ENCODE data around the gene ALKAL2. TPM values are rescaled to one million over a fixed set of nuclear protein-coding genes. Genes with fewer than 3 reads are reported as not detected.

Gene ALKAL2
- total and polyA plus RNA-seq, 2 of the 13 experiments (the other 11 are each of a cell fraction or from before 2014, with no cell fraction given): 0.22 to 1.7 TPM

DNA sequence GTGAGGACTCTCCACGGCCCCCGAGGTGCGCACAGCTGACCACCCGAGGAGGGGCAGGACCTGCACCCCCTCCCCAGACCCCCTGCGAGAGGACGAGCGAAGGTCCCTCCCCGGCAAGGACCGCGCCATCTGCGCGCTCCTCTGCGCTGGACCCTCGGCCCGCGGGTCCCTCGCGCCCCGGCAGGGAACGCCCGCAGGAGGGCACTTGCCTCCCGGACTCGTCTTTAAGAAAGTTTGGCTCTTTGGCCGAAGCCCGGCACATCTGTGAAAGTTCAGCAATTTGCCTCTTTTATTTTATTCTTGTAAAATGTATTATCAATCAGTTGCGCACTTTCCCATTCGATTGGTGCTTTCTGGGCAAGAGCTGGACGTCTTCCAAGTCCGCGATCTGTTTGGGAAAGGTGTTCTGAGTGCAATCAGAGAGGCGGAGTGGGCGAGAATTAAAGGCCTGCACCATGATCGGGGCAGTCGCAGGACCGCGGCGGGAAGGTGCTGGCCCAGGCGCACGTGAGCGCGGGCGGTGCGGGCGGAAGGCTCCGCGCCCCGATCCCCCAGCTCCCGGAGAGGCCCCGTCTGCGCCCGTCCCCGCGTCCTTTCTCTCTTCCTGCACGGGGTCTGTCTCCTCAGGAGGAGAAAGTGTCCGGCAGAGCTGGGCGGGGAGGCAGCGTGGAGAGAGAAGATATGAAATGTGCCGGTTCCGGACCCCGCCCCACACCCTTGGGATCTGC lies 1.6 kb upstream of the ALKAL2 start (continued):
- no peak for TF ChIP-seq ELF1 (CRISPR knock-in tag; IDR thresholded peaks at IDR 0.05)
- TF ChIP-seq ZKSCAN1 (IDR thresholded peaks at IDR 0.05; ENCODE audit: low read length): no peak
- TF ChIP-seq, protein P1, sequence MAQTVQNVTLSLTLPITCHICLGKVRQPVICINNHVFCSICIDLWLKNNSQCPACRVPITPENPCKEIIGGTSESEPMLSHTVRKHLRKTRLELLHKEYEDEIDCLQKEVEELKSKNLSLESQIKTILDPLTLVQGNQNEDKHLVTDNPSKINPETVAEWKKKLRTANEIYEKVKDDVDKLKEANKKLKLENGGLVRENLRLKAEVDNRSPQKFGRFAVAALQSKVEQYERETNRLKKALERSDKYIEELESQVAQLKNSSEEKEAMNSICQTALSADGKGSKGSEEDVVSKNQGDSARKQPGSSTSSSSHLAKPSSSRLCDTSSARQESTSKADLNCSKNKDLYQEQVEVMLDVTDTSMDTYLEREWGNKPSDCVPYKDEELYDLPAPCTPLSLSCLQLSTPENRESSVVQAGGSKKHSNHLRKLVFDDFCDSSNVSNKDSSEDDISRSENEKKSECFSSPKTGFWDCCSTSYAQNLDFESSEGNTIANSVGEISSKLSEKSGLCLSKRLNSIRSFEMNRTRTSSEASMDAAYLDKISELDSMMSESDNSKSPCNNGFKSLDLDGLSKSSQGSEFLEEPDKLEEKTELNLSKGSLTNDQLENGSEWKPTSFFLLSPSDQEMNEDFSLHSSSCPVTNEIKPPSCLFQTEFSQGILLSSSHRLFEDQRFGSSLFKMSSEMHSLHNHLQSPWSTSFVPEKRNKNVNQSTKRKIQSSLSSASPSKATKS (CRISPR knock-in tag; IDR thresholded peaks at IDR 0.05): no peak
- TF ChIP-seq, protein P2, sequence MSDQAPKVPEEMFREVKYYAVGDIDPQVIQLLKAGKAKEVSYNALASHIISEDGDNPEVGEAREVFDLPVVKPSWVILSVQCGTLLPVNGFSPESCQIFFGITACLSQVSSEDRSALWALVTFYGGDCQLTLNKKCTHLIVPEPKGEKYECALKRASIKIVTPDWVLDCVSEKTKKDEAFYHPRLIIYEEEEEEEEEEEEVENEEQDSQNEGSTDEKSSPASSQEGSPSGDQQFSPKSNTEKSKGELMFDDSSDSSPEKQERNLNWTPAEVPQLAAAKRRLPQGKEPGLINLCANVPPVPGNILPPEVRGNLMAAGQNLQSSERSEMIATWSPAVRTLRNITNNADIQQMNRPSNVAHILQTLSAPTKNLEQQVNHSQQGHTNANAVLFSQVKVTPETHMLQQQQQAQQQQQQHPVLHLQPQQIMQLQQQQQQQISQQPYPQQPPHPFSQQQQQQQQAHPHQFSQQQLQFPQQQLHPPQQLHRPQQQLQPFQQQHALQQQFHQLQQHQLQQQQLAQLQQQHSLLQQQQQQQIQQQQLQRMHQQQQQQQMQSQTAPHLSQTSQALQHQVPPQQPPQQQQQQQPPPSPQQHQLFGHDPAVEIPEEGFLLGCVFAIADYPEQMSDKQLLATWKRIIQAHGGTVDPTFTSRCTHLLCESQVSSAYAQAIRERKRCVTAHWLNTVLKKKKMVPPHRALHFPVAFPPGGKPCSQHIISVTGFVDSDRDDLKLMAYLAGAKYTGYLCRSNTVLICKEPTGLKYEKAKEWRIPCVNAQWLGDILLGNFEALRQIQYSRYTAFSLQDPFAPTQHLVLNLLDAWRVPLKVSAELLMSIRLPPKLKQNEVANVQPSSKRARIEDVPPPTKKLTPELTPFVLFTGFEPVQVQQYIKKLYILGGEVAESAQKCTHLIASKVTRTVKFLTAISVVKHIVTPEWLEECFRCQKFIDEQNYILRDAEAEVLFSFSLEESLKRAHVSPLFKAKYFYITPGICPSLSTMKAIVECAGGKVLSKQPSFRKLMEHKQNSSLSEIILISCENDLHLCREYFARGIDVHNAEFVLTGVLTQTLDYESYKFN (CRISPR knock-in tag; conservative IDR thresholded peaks at IDR 0.05): no peak
- TF ChIP-seq JUNB (CRISPR knock-in tag; IDR thresholded peaks at IDR 0.05; ENCODE audit: borderline replicate concordance): no peak
- no peak for TF ChIP-seq ZZZ3 (CRISPR knock-in tag; IDR thresholded peaks at IDR 0.05; ENCODE audit: borderline replicate concordance)
- TF ChIP-seq ZNF567 (CRISPR knock-in tag; IDR thresholded peaks at IDR 0.05; ENCODE audit: borderline replicate concordance): no peak
- TF ChIP-seq CBX2 (IDR thresholded peaks at IDR 0.05; ENCODE audit: low read depth, low read length): no peak
- TF ChIP-seq CBX2 (CRISPR knock-in tag; IDR thresholded peaks at IDR 0.05; ENCODE audit: low read depth): peak; percentile 42; the same call in 1 of the 2 replicates
- no peak for TF ChIP-seq NFE2L1 (CRISPR knock-in tag; IDR thresholded peaks at IDR 0.05; ENCODE audit: borderline replicate concordance)
- TF ChIP-seq ZNF83 (CRISPR knock-in tag; IDR thresholded peaks at IDR 0.05; ENCODE audit: borderline replicate concordance): no peak
- no peak for TF ChIP-seq REL (CRISPR knock-in tag; conservative IDR thresholded peaks at IDR 0.05)
- no peak for TF ChIP-seq NCOR1 (IDR thresholded peaks at IDR 0.05; ENCODE audit: borderline replicate concordance, low read length)
- no peak for TF ChIP-seq MTF1 (CRISPR knock-in tag; IDR thresholded peaks at IDR 0.05)
- TF ChIP-seq CCDC6 (CRISPR knock-in tag; IDR thresholded peaks at IDR 0.05): peak; percentile 69; the same call in 1 of the 2 replicates
- no peak for TF ChIP-seq KMT2B (CRISPR knock-in tag; IDR thresholded peaks at IDR 0.05)
- TF ChIP-seq ZNF3 (CRISPR knock-in tag; IDR thresholded peaks at IDR 0.05): no peak
- TF ChIP-seq ZNF878 (CRISPR knock-in tag; IDR thresholded peaks at IDR 0.05): no peak
- no peak for TF ChIP-seq ERF (CRISPR knock-in tag; IDR thresholded peaks at IDR 0.05)
- TF ChIP-seq ZNF776 (CRISPR knock-in tag; IDR thresholded peaks at IDR 0.05): no peak
- TF ChIP-seq ZNF619 (CRISPR knock-in tag; IDR thresholded peaks at IDR 0.05): no peak
- TF ChIP-seq NRL (CRISPR knock-in tag; IDR thresholded peaks at IDR 0.05; ENCODE audit: borderline replicate concordance): peak; percentile 67
- TF ChIP-seq TP53 (CRISPR knock-in tag; conservative IDR thresholded peaks at IDR 0.05): no peak
- no peak for TF ChIP-seq SIX1 (CRISPR knock-in tag; IDR thresholded peaks at IDR 0.05; ENCODE audit: borderline replicate concordance)
- TF ChIP-seq ZFP62 (CRISPR knock-in tag; IDR thresholded peaks at IDR 0.05): no peak
- no peak for TF ChIP-seq NFYB (CRISPR knock-in tag; IDR thresholded peaks at IDR 0.05)
- TF ChIP-seq, protein P3, sequence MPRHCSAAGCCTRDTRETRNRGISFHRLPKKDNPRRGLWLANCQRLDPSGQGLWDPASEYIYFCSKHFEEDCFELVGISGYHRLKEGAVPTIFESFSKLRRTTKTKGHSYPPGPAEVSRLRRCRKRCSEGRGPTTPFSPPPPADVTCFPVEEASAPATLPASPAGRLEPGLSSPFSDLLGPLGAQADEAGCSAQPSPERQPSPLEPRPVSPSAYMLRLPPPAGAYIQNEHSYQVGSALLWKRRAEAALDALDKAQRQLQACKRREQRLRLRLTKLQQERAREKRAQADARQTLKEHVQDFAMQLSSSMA (CRISPR knock-in tag; IDR thresholded peaks at IDR 0.05): no peak

Measured in HepG2 (cell line).